OCI-LY3 (cell line): Measurements from ENCODE around the gene TEAD1.

Experiments used
- H2AFZ ChIP-seq: fragments of 200-600, 300-600 bp; shearing (Covaris generic); 2 replicates; pipeline ENCODE4 v1.6.0; 2014; ENCODE audit warnings: antibody characterized with exemption, low read depth, low read length
- H3K27ac ChIP-seq: fragments of 200-600, 300-600 bp; sonication (generic); 2 replicates; pipeline ENCODE4 v1.5.1; 2014; ENCODE audit warnings: mild to moderate bottlenecking, low read length, moderate library complexity, mixed read lengths
- H3K27me3 ChIP-seq: fragments of 200-600, 300-600 bp; sonication (generic); 2 replicates; pipeline ENCODE4 v1.6.1; 2014; ENCODE audit warnings: low read depth, low read length, mixed read lengths
- H3K36me3 ChIP-seq: fragments of 200-600, 300-600 bp; sonication (generic); replicated peaks from 2 replicates; pipeline ENCODE3; 2014; ENCODE audit warnings: low read depth, low read length, mixed read lengths
- H3K4me1 ChIP-seq: fragments of 300-600, 200-600 bp; sonication (generic); 2 replicates; pipeline ENCODE4 v1.6.1; 2014; ENCODE audit warnings: low read length, mixed read lengths
- H3K4me2 ChIP-seq: fragments of 200-600, 300-600 bp; sonication (generic); 2 replicates; pipeline ENCODE4 v1.6.1; 2014; ENCODE audit warnings: low read length, mixed read lengths
- H3K4me3 ChIP-seq: fragments of 300-600, 200-600 bp; sonication (generic); 2 replicates; pipeline ENCODE4 v1.5.1; 2014; ENCODE audit warnings: antibody characterized with exemption, mild to moderate bottlenecking, low read length, moderate library complexity
- H3K79me2 ChIP-seq: fragments of 300-600, 200-600 bp; shearing (Covaris generic); 2 replicates; pipeline ENCODE4 v1.6.1; 2014; ENCODE audit warnings: mild to moderate bottlenecking, low read length, mixed read lengths
- H3K9ac ChIP-seq: fragments of 300-600, 200-600 bp; shearing (Covaris generic); 2 replicates; pipeline ENCODE4 v1.6.0; 2014; ENCODE audit warnings: mild to moderate bottlenecking, low read length, moderate library complexity
- H3K9me3 ChIP-seq: fragments of 200-600, 300-600 bp; shearing (Covaris generic); 2 replicates; pipeline ENCODE4 v1.6.1; 2014; ENCODE audit warnings: low read length, mixed read lengths; ENCODE audit not compliant: insufficient read depth
- H4K20me1 ChIP-seq: fragments of 200-600, 300-600 bp; sonication (generic); 2 replicates; pipeline ENCODE4 v1.6.1; 2016; ENCODE audit warnings: low read length, mixed read lengths; ENCODE audit not compliant: insufficient read depth
- CTCF ChIP-seq: fragments of 200-600, 300-600 bp; sonication (generic); IDR thresholded peaks from 2 replicates; pipeline ENCODE4 v1.5.1; 2014; ENCODE audit warnings: antibody characterized with exemption, low read length, low read depth
- EZH2phosphoT487 ChIP-seq: fragments of 200-600 bp; shearing (Covaris generic); IDR thresholded peaks from 2 replicates; pipeline ENCODE4 v1.6.1; 2018; ENCODE audit warnings: antibody characterized with exemption, mixed run types, low read depth

Gene TEAD1

GRCh38 chr11:12673924-12674570, at the start of gene TEAD1:
TSS of gene TEAD1 (plus strand) at chr11:12674421.
- no peak for TF ChIP-seq EZH2phosphoT487
- Histone ChIP-seq H3K27me3 (peaks cover 22% of the 10 kb centered on the region), H2AFZ (no peak within 1 kb of the TSS), H3K79me2 (no peaks in the 10 kb centered on the region), H3K36me3 (no peaks in the 10 kb centered on the region), H3K4me1 (no peaks in the 10 kb centered on the region), H3K9me3 (no peaks in the 10 kb centered on the region), H3K4me3 (no peak within 1 kb of the TSS), H3K9ac (no peak within 1 kb of the TSS), H3K27ac (no peak within 1 kb of the TSS), H4K20me1 (no peaks in the 10 kb centered on the region), H3K4me2 (no peak within 1 kb of the TSS)

GRCh38 chr11:12624595-12624994, 49.6 kb upstream of the TEAD1 start:
- TF ChIP-seq CTCF (no peak), EZH2phosphoT487 (no peak)
- H3K4me1 ChIP-seq = no peaks in the 10 kb centered on the region
- H3K36me3 ChIP-seq = no peaks in the 10 kb centered on the region
- H2AFZ ChIP-seq = no peak overlapping the region
- H3K9me3 ChIP-seq = no peaks in the 10 kb centered on the region
- no peaks in the 10 kb centered on the region for H3K27me3 ChIP-seq
- no peak overlapping the region for H3K4me2 ChIP-seq
- no peaks in the 10 kb centered on the region for H3K79me2 ChIP-seq
- H3K4me3 ChIP-seq = no peak overlapping the region
- no peak overlapping the region for H3K9ac ChIP-seq
- H4K20me1 ChIP-seq = no peaks in the 10 kb centered on the region
- no peak overlapping the region for H3K27ac ChIP-seq

- Histone ChIP-seq H3K79me2 (no peaks in the 10 kb centered on the region), H3K9me3 (no peaks in the 10 kb centered on the region), H4K20me1 (no peaks in the 10 kb centered on the region), H3K4me3 (no peak overlapping the region), H3K4me1 (no peaks in the 10 kb centered on the region), H3K27me3 (no peaks in the 10 kb centered on the region), H3K27ac (no peak overlapping the region), H3K36me3 (no peaks in the 10 kb centered on the region), H3K4me2 (no peak overlapping the region), H3K9ac (no peak overlapping the region), H2AFZ (no peak overlapping the region)
- TF ChIP-seq CTCF (no peak), EZH2phosphoT487 (no peak)
Measured at GRCh38 chr11:12625438-12626071, 48.7 kb upstream of the TEAD1 start.

GRCh38 chr11:12626616-12627015, 47.6 kb upstream of the TEAD1 start:
- Histone ChIP-seq H3K4me1 (no peaks in the 10 kb centered on the region), H3K4me2 (no peak overlapping the region)

GRCh38 chr11:12628314-12628713, 45.9 kb upstream of the TEAD1 start:
- no peak overlapping the region for H3K9ac ChIP-seq
- H3K4me2 ChIP-seq = no peak overlapping the region
- H3K27me3 ChIP-seq = no peaks in the 10 kb centered on the region
- H3K79me2 ChIP-seq = no peaks in the 10 kb centered on the region
- no peaks in the 10 kb centered on the region for H4K20me1 ChIP-seq
- H3K27ac ChIP-seq = no peak overlapping the region
- no peak overlapping the region for H2AFZ ChIP-seq
- H3K4me1 ChIP-seq = no peaks in the 10 kb centered on the region
- no peaks in the 10 kb centered on the region for H3K36me3 ChIP-seq
- no peak overlapping the region for H3K4me3 ChIP-seq
- no peak for TF ChIP-seq CTCF
- no peak for TF ChIP-seq EZH2phosphoT487
- H3K9me3 ChIP-seq = no peaks in the 10 kb centered on the region

More at GRCh38 chr11:12626616-12627015, 47.6 kb upstream of the TEAD1 start:
- no peak for TF ChIP-seq EZH2phosphoT487
- H3K9ac ChIP-seq = no peak overlapping the region
- no peaks in the 10 kb centered on the region for H4K20me1 ChIP-seq
- no peaks in the 10 kb centered on the region for H3K27me3 ChIP-seq
- H3K9me3 ChIP-seq = no peaks in the 10 kb centered on the region
- no peaks in the 10 kb centered on the region for H3K36me3 ChIP-seq
- H3K27ac ChIP-seq = no peak overlapping the region
- no peak overlapping the region for H2AFZ ChIP-seq
- H3K4me3 ChIP-seq = no peak overlapping the region
- no peaks in the 10 kb centered on the region for H3K79me2 ChIP-seq
